SU-DHL-6 (cell line): ENCODE data around the gene TBC1D22A.

Experiments
- H2AFZ ChIP-seq: fragments of 200-600 bp; sonication (generic); 2 replicates; pipeline ENCODE4 v1.6.1; 2014; ENCODE audit warnings: low read depth, mild to moderate bottlenecking, moderate library complexity, mixed read lengths, antibody characterized with exemption, low read length; ENCODE audit not compliant: severe bottlenecking
- H3F3A ChIP-seq: fragments of 200-600 bp; shearing (Covaris generic); 2 replicates; pipeline ENCODE4 v1.6.0; 2016; ENCODE audit warnings: antibody characterized with exemption, mild to moderate bottlenecking; ENCODE audit not compliant: insufficient read depth
- H3K27ac ChIP-seq: fragments of 200-600 bp; sonication (generic); 2 replicates; pipeline ENCODE4 v1.5.1; 2016; ENCODE audit warnings: low read depth, mild to moderate bottlenecking, low read length, moderate library complexity, mixed read lengths
- H3K27me3 ChIP-seq: fragments of 200-600 bp; sonication (generic), shearing (Covaris generic); 2 replicates; pipeline ENCODE4 v1.6.0; 2014; ENCODE audit warnings: mild to moderate bottlenecking, low read length
- H3K36me3 ChIP-seq: fragments of 200-600 bp; sonication (generic); 2 replicates; pipeline ENCODE4 v1.6.1; 2014; ENCODE audit warnings: mild to moderate bottlenecking, low read length, mixed read lengths
- H3K4me2 ChIP-seq: fragments of 300-600, 200-600 bp; shearing (Covaris generic), sonication (generic); 2 replicates; pipeline ENCODE4 v1.6.0; 2014; ENCODE audit warnings: low read length, low read depth, mild to moderate bottlenecking; ENCODE audit not compliant: poor library complexity, severe bottlenecking
- H3K4me3 ChIP-seq: fragments of 200-600 bp; sonication (generic); 2 replicates; pipeline ENCODE4 v1.5.1; 2014; ENCODE audit warnings: antibody characterized with exemption, low read length, mild to moderate bottlenecking, mixed read lengths; ENCODE audit not compliant: insufficient read depth, poor library complexity, severe bottlenecking
- H3K79me2 ChIP-seq: fragments of 200-600 bp; sonication (generic); 2 replicates; pipeline ENCODE4 v1.6.1; 2014; ENCODE audit warnings: mild to moderate bottlenecking, low read length, moderate library complexity; ENCODE audit not compliant: insufficient read depth
- H3K9ac ChIP-seq: fragments of 200-600 bp; sonication (generic); 2 replicates; pipeline ENCODE4 v1.7.0; 2014; ENCODE audit warnings: mild to moderate bottlenecking, low read length
- H3K9me2 ChIP-seq: fragments of 200-600 bp; sonication (generic); replicated peaks from 2 replicates; pipeline ENCODE4 v1.6.1; 2014; ENCODE audit warnings: low read length; ENCODE audit not compliant: insufficient read depth
- H3K9me3 ChIP-seq: fragments of 200-600 bp; sonication (generic); 2 replicates; pipeline ENCODE4 v1.6.1; 2014; ENCODE audit warnings: low read length, mixed read lengths; ENCODE audit not compliant: insufficient read depth
- H4K20me1 ChIP-seq: fragments of 200-600 bp; sonication (generic); 2 replicates; pipeline ENCODE4 v1.6.1; 2014; ENCODE audit warnings: low read depth, mild to moderate bottlenecking, antibody characterized with exemption, low read length, moderate library complexity, mixed read lengths
- CTCF ChIP-seq: fragments of 200-600 bp; sonication (generic); IDR thresholded peaks from one replicate; pipeline ENCODE4 v1.5.1; 2017; ENCODE audit warnings: antibody characterized with exemption, mild to moderate bottlenecking, low read length, moderate library complexity; ENCODE audit not compliant: insufficient read depth, poor library complexity, severe bottlenecking
- EZH2phosphoT487 ChIP-seq: fragments of 200-600 bp; sonication (generic), shearing (Covaris generic); conservative IDR thresholded peaks from 2 replicates; pipeline ENCODE4 v1.6.1; 2018; ENCODE audit warnings: mild to moderate bottlenecking, antibody characterized with exemption, low read length, moderate library complexity, mixed read lengths

The TBC1D22A gene

GRCh38 chr22:47161631-47162030 is 399.2 kb downstream of the TBC1D22A start:
- no peaks in the 10 kb centered on the region for H4K20me1 ChIP-seq

GRCh38 chr22:47162865-47163264 is 400.4 kb downstream of the TBC1D22A start:
- Histone ChIP-seq H3K79me2 (no peaks in the 10 kb centered on the region), H3K9ac (no peak overlapping the region), H3K4me3 (no peak overlapping the region), H3F3A (peaks cover 7% of the 10 kb centered on the region; the same call in 1 of the 2 replicates), H2AFZ (no peak overlapping the region), H3K9me3 (no peaks in the 10 kb centered on the region; the same call in 1 of the 2 replicates), H3K27me3 (no peaks in the 10 kb centered on the region), H3K36me3 (0 out of 2 replicates have a peak, but pooled peaks cover 10% of the 10 kb centered on the region), H3K27ac (no peak overlapping the region), H3K9me2 (no peaks in the 10 kb centered on the region), H4K20me1 (no peaks in the 10 kb centered on the region), H3K4me2 (no peak overlapping the region)
- TF ChIP-seq EZH2phosphoT487, result no peak
- TF ChIP-seq CTCF, result no peak

More at GRCh38 chr22:47161631-47162030, 399.2 kb downstream of the TBC1D22A start:
- H3K79me2 ChIP-seq, result no peaks in the 10 kb centered on the region
- no peaks in the 10 kb centered on the region for H3K9me2 ChIP-seq
- no peak overlapping the region for H3K27ac ChIP-seq
- H3F3A ChIP-seq, result peaks cover 7% of the 10 kb centered on the region; the same call in 1 of the 2 replicates
- H3K9me3 ChIP-seq, result no peaks in the 10 kb centered on the region
- H3K27me3 ChIP-seq, result no peaks in the 10 kb centered on the region
- H3K4me3 ChIP-seq, result no peak overlapping the region
- no peak overlapping the region for H3K9ac ChIP-seq
- no peak for TF ChIP-seq EZH2phosphoT487
- TF ChIP-seq CTCF, result no peak
- H3K36me3 ChIP-seq, result 0 out of 2 replicates have a peak, but pooled peaks cover 3% of the 10 kb centered on the region
- H3K4me2 ChIP-seq, result no peak overlapping the region
- H2AFZ ChIP-seq, result no peak overlapping the region

GRCh38 chr22:47163481-47163855 is 401.0 kb downstream of the TBC1D22A start:
- Histone ChIP-seq H3K4me3 (no peak overlapping the region), H3K9me2 (no peaks in the 10 kb centered on the region), H3K27me3 (no peaks in the 10 kb centered on the region), H3K4me2 (no peak overlapping the region), H3K79me2 (no peaks in the 10 kb centered on the region), H3K9ac (no peak overlapping the region), H3K9me3 (no peaks in the 10 kb centered on the region; the same call in 1 of the 2 replicates), H2AFZ (no peak overlapping the region), H3K36me3 (0 out of 2 replicates have a peak, but pooled peaks cover 10% of the 10 kb centered on the region), H3K27ac (no peak overlapping the region), H4K20me1 (no peaks in the 10 kb centered on the region), H3F3A (peaks cover 7% of the 10 kb centered on the region; the same call in 1 of the 2 replicates)
- TF ChIP-seq EZH2phosphoT487 (no peak), CTCF (no peak)
